Stimulated activated CD4-positive, alpha-beta T cell treated with anti-CD3 and anti-CD28 coated beads, Interleukin-1b, Interleukin-23, amount 100 ng/mL, for 48 hours (primary cell): ENCODE data around the gene GDF3.

ENCODE experiments used
- DNase-seq: peaks from one replicate; pipeline ENCODE4 v3.0.0-alpha.2; 2020

The GDF3 gene

DNA sequence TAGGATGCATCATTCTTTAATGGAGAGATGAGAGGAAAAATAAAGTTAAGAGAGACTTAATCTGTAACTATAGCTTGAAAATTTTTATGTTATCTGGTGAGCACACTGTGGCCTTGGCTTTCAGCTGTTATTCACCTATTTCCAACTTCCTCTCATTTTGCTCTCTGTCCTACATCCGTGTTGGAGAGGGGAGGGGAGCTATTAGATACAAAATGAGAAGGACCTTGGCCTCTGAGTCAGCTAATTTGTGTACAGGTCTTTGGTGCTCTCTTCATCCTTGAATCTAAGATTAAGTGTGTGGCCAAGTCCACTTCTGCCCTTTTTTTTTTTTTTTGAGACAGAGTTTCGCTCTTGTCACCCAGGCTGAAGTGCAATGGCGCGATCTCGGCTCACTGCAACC lies 29.0 kb downstream of the GDF3 start:
- DNase-seq = no peak

DNA sequence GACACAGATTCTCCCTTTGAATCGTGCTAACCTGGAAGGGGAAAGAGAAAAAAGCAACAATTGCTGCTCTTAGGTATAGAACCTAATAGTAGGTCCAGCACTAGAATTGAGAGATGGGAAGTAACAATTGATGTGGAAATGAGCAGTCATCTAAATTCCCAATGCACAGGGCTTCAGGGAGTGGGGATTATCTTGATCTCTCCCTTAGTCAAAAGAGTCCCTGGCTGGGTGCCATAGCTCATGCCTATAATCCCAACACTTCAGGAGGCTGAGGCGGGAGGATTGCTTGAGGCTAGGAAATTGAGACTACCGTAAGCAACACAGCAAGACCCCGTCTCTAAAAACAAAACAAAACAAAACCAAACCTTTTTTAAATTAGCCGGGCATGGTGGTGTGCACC lies 33.8 kb downstream of the GDF3 start:
- DNase-seq = no peak

- no peak for DNase-seq
Observed at GRCh38 chr12:7656121-7656520, 39.5 kb downstream of the GDF3 start.

DNA sequence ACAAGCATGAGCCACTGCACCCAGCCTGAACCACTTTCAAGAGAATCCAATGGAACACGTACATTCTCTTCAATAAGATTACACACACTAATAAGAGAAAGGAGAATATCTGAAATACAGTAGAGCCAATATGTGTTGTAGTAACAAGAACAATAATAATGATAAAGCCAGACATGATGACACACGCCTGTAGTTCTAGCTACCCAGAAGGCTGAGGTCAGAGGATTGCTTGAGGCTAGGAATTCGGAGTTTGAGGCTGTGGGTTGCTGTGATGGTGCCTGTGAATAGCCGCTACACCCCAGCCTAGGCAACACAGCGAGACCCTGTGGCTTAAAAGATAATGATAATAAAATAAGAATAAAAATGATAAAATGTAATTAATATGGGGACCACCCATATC lies 45.5 kb downstream of the GDF3 start:
- DNase-seq = no peak

GRCh38 chr12:7647071-7647470 lies 48.5 kb downstream of the GDF3 start:
- DNase-seq = no peak

GRCh38 chr12:7646178-7646475 lies 49.4 kb downstream of the GDF3 start:
- DNase-seq = no peak

GRCh38 chr12:7645395-7646177 lies 50.0 kb downstream of the GDF3 start:
- DNase-seq = no peak

DNA sequence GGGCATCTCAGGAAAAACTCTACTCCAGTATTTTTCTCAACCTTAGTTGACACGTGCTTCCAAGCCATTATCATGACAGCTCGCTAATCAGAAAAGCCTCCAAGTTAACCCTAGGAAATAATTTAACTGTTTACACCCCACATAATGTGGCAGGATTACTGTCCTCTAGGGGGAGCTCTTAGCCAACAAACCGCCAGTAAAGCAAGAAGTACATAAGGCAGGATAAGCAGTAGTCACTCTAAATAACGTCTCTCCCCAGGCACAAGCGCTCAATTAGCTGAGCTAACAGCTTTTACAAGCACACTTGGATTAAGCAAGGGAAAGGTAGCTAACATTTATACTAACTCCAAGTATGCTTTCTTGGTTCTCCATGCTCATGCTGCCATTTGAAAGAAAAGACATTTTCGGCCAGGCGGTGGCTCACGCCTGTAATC lies 52.7 kb downstream of the GDF3 start:
- DNase-seq = peak; percentile 43

DNA sequence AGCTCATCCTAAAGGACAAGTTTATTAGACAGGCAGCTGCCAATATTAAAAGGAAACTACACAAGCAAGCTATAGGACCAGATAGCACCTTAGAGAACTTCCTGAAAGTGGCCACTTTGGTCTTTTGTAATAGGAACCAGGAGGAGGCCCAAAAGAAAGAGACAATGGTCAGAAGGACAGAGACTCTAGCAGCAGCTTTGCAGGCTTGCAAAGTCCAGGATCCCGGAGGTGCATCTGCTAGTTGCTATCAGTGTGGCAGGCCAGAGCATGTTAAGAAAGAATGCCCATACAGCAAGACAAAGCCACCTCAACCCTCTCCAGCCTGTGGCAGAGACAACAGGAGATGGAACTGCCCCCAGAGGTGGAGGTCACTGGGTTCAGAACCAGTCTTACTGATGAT lies 53.3 kb downstream of the GDF3 start:
- no peak for DNase-seq

DNA sequence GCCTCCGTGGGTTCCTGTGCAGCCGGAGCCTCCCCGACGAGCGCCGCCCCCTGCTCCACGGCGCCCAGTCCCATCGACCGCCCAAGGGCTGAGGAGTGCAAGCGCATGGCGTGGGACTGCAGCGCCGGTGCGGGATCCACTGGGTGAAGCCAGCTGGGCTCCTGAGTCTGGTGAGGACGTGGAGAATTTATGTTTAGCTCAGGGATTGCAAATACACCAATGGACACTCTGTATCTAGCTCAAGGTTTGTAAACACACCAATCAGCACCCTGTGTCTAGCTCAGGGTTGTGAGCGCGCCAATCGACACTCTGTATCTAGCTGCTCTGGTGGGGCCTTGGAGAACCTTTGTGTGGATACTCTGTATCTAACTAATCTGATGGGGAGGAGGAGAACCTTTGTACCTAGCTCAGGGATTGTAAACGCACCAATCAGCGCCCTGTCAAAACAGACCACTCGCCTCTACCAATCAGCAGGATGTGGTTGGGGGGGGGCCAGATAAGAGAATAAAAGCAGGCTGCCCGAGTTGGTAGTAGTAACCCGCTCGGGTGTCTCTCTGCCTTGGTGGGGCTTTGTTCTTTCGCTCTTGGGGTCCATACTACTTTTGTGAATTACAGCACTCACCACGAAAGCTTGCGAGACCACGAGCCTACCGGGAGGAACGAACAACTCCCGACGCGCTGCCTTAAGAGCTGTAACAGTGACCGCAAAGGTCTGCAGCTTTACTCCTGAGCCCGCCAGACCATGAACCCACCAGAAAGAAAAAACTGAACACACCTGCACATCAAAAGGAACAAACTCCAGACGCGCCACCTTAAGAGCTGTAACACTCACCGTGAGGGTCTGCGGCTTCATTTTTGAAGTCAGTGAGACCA lies 55.2 kb downstream of the GDF3 start:
- peak; percentile 66 for DNase-seq
